ENCODE results near the gene SIM2. TPM values are rescaled to one million over a fixed set of nuclear protein-coding genes. Genes with fewer than 3 reads are reported as not detected.

The SIM2 gene
- total RNA-seq, 1 experiment from 2014 or later = 23.9 TPM

- intact Hi-C loops (cut with micrococcal nuclease) = no loop called here
Observed at GRCh38 chr21:36763305-36763704, 64.4 kb downstream of the SIM2 start.

GRCh38 chr21:36765229-36765628 is 66.3 kb downstream of the SIM2 start:
- H4K20me1 ChIP-seq (ENCODE audit: insufficient read depth) = no peaks in the 10 kb centered on the region
- H2AFZ ChIP-seq (ENCODE audit: low read depth, low read length, poor library complexity, severe bottlenecking) = no peak overlapping the region
- H3K36me3 ChIP-seq (ENCODE audit: control insufficient read depth in 1 of 2, insufficient read depth in 2 of 2, low read length in 2 of 2) = no peaks in the 10 kb centered on the region
- no peak overlapping the region for H3K9ac ChIP-seq (ENCODE audit: low read length)
- TF ChIP-seq JUND (IDR thresholded peaks at IDR 0.05) = no peak
- no peak for TF ChIP-seq MAX (IDR thresholded peaks at IDR 0.05)
- TF ChIP-seq ZNF274 (IDR thresholded peaks at IDR 0.05; ENCODE audit: low read depth, low read length) = no peak
- no peak overlapping the region for H3K4me2 ChIP-seq (ENCODE audit: low read length)
- ATAC-seq (no peak), DNase-seq (ENCODE audit: low read depth, low spot score) (no peak)
- no peaks in the 10 kb centered on the region for H3K79me2 ChIP-seq (ENCODE audit: insufficient read depth, low read length)
- CTCF ChIA-PET = no interaction called here
- no peaks in the 10 kb centered on the region for H3K9me3 ChIP-seq (ENCODE audit: control insufficient read depth in 1 of 2, insufficient read depth in 1 of 2, low read depth in 1 of 2, low read length in 2 of 2)
- RAD21 ChIA-PET (ENCODE audit: low non-redundant PET in 1 of 2, low total read pairs in 2 of 2, uncharacterized antibody in 2 of 2, unreplicated experiment in 2 of 2) = no interaction called here
- no peak overlapping the region for H3K27ac ChIP-seq (ENCODE audit: low read depth, low read length)
- intact Hi-C loops (cut with micrococcal nuclease) = no loop called here
- H3K4me3 ChIP-seq (replicated peaks in 1 of 2; ENCODE audit: low read depth in 1 of 2, low read length in 2 of 2) = no peak overlapping the region
- POLR2A ChIA-PET = no interaction called here
- H3K4me1 ChIP-seq (ENCODE audit: control insufficient read depth in 1 of 2, insufficient read depth in 2 of 2, low read length in 2 of 2) = no peaks in the 10 kb centered on the region
- H3K27me3 ChIP-seq (ENCODE audit: insufficient read depth, low read length) = no peaks in the 10 kb centered on the region
- no TSS peak for BruUV-seq (replicated peaks)
- no peaks in the 10 kb centered on the region for H3K9me2 ChIP-seq (ENCODE audit: insufficient read depth)

More at GRCh38 chr21:36763305-36763704, 64.4 kb downstream of the SIM2 start:
- H2AFZ ChIP-seq (ENCODE audit: low read depth, low read length, poor library complexity, severe bottlenecking) = no peak overlapping the region
- TF ChIP-seq MAX (IDR thresholded peaks at IDR 0.05) (no peak), YY1 (IDR thresholded peaks at IDR 0.05; ENCODE audit: extremely low read depth, insufficient replicate concordance, low read depth, low read length) (no peak), EZH2 (IDR thresholded peaks at IDR 0.05) (no peak), SP1 (IDR thresholded peaks at IDR 0.05; ENCODE audit: low read depth) (no peak), EGR1 (IDR thresholded peaks at IDR 0.05; ENCODE audit: low read depth) (no peak), ATF3 (IDR thresholded peaks at IDR 0.05) (no peak), ZFX (IDR thresholded peaks at IDR 0.05) (no peak), EZH2phosphoT487 (IDR thresholded peaks at IDR 0.05; ENCODE audit: borderline replicate concordance) (no peak), POLR2AphosphoS5 (IDR thresholded peaks at IDR 0.05; ENCODE audit: low read depth, low read length) (no peak), RAD21 (IDR thresholded peaks at IDR 0.05; ENCODE audit: low read depth) (no peak), TCF7L2 (IDR thresholded peaks at IDR 0.05; ENCODE audit: borderline replicate concordance, extremely low read depth, insufficient read depth, insufficient read length) (no peak), CBX3 (IDR thresholded peaks at IDR 0.05; ENCODE audit: low read depth) (no peak)
- RAD21 ChIA-PET (ENCODE audit: low non-redundant PET in 1 of 2, low total read pairs in 2 of 2, uncharacterized antibody in 2 of 2, unreplicated experiment in 2 of 2) = no interaction called here
- no peak overlapping the region for H3K4me2 ChIP-seq (ENCODE audit: low read length)
- H3K27me3 ChIP-seq (ENCODE audit: insufficient read depth, low read length) = no peaks in the 10 kb centered on the region
- no peaks in the 10 kb centered on the region for H3K79me2 ChIP-seq (ENCODE audit: insufficient read depth, low read length)
- H4K20me1 ChIP-seq (ENCODE audit: insufficient read depth) = no peaks in the 10 kb centered on the region
- no peak for ATAC-seq
- CTCF ChIA-PET = no interaction called here
- no peak overlapping the region for H3K9ac ChIP-seq (ENCODE audit: low read length)
- no peaks in the 10 kb centered on the region for H3K9me2 ChIP-seq (ENCODE audit: insufficient read depth)
- no peaks in the 10 kb centered on the region for H3K4me1 ChIP-seq (ENCODE audit: control insufficient read depth in 1 of 2, insufficient read depth in 2 of 2, low read length in 2 of 2)
- no peak for DNase-seq (ENCODE audit: low read depth, low spot score)
- H3K9me3 ChIP-seq (ENCODE audit: control insufficient read depth in 1 of 2, insufficient read depth in 1 of 2, low read depth in 1 of 2, low read length in 2 of 2) = no peaks in the 10 kb centered on the region
- POLR2A ChIA-PET = no interaction called here
- no TSS peak for BruUV-seq (replicated peaks)
- H3K27ac ChIP-seq (ENCODE audit: low read depth, low read length) = no peak overlapping the region
- no peak overlapping the region for H3K4me3 ChIP-seq (replicated peaks in 1 of 2; ENCODE audit: low read depth in 1 of 2, low read length in 2 of 2)
- H3K36me3 ChIP-seq (ENCODE audit: control insufficient read depth in 1 of 2, insufficient read depth in 2 of 2, low read length in 2 of 2) = no peaks in the 10 kb centered on the region
